Heart right ventricle (tissue), 16 donors: ENCODE results near the gene CERS4. TPM values are rescaled to one million over a fixed set of nuclear protein-coding genes. Genes with fewer than 3 reads are reported as not detected.

ENCODE experiments used
- ATAC-seq, 8 donors: fragments of 200-7000 bp; cut with Tn5 transposase; one replicate each; pipeline ENCODE4 v1.9.1; 2020; ENCODE audit warnings: mild to moderate bottlenecking in 8 of 8, moderate library complexity in 8 of 8, moderate number of reproducible peaks in 1 of 8
- DNase-seq, 2 donors: peaks; one replicate each; pipeline ENCODE4 v3.0.0-alpha.2; 2020
- H3K27ac ChIP-seq, 10 donors: fragments of 200-600 bp; sonication (generic) in 2 of 10; one replicate each; pipeline versions ENCODE4 v1.5.0 to v1.8.0; 2020 to 2022; ENCODE audit warnings: mild to moderate bottlenecking in 3 of 10
- H3K27me3 ChIP-seq, 7 donors: fragments of 200-600 bp; one replicate each; pipeline ENCODE4 v1.8.0; 2021 to 2022; ENCODE audit warnings: mild to moderate bottlenecking in 2 of 7
- H3K36me3 ChIP-seq, 9 donors: fragments of 200-600 bp; sonication (generic) in 1 of 9; one replicate each; pipeline versions ENCODE4 v1.5.0 to v1.8.0; 2020 to 2022; ENCODE audit warnings: mild to moderate bottlenecking in 2 of 9
- H3K4me1 ChIP-seq, 9 donors: fragments of 200-600 bp; sonication (generic) in 1 of 9; one replicate each; pipeline versions ENCODE4 v1.5.0 to v1.8.0; 2020 to 2022; ENCODE audit warnings: mild to moderate bottlenecking in 4 of 9
- H3K4me3 ChIP-seq, 10 donors: fragments of 200-600 bp; sonication (generic) in 2 of 10; one replicate each; pipeline versions ENCODE4 v1.5.0 to v1.8.0; 2020 to 2022; ENCODE audit warnings: mild to moderate bottlenecking in 7 of 10, moderate library complexity in 2 of 10
- H3K9me3 ChIP-seq, 11 donors: fragments of 200-600 bp in 10 of 11; sonication (generic) in 2 of 11; one replicate each; pipeline versions ENCODE4 v1.5.0 to v1.8.0; 2013 to 2022; ENCODE audit warnings: mild to moderate bottlenecking in 2 of 11, control low read depth in 1 of 11, moderate library complexity in 1 of 11
- whole genome bisulfite sequencing, 2 donors: extraction: QIAGEN DNeasy Blood & Tissue Kit; methylation state at CpG; one replicate each; pipeline ENCODE4 v1.1.7; 2013; ENCODE audit warnings: inconsistent platforms in 1 of 2; 5-methylcytosine and 5-hydroxymethylcytosine counted together
- intact Hi-C, 10 donors: fragments of 100-400 bp; cut with DNase I; formaldehyde crosslinking; loops; one replicate each; pipeline versions ENCODE4 v1.11.1 to v1.14.2; 2022
- long read RNA-seq, 3 donors: library from polyadenylated mRNA; unstranded; transcript quantifications; one replicate each; pipeline ENCODE4 v2.0.0, GENCODE V29; 2020 to 2021
- polyA plus RNA-seq, 2 donors: library from polyadenylated mRNA; stranded (reverse); fragments of 200-250 nt; gene quantifications; one replicate each; pipeline ENCODE4 v1.2.3, GENCODE V29; 2013
- total RNA-seq, 10 donors: library from RNA; stranded (reverse); fragmentation: NEBNext Ultra II Directional in 3 of 10; extraction: Animal tissue kit (Norgen Biotek cat#: 25700) in 3 of 10; gene quantifications; one replicate each; pipeline versions ENCODE4 v1.2.1 to v1.2.4, GENCODE V29; 2021 to 2023
- TF ChIP-seq, protein P1 (sequence below), 9 donors: fragments of 200-600 bp; sonication (generic) in 2 of 9; IDR thresholded peaks; one replicate each; pipeline versions ENCODE4 v1.5.0 to v1.8.0; 2021 to 2022; ENCODE audit warnings: antibody characterized with exemption in 9 of 9, mild to moderate bottlenecking in 5 of 9, moderate library complexity in 1 of 9
- donor health status: Arrhythmogenic right ventricular cardiomyopathy.
- donor health status: ischemic (EF 13 %, LVEDD 7.1; RV severe dilation, severe dysfunction).
- donor health status: healthy with polysubstance abuse.
- donor health status: DM: no; HTN: yes; CAD: no.
- donor health status: DM: no; HTN: no; CAD: no.
- donor health status: ischemic (EF 25% LVEDD 6.9; RV normal size, moderate dysfunction).
- donor health status: ischemic (EF 25% LVEDD 5.7; RV mildly dilated, moderate dysfunction).
- donor health status: healthy.
- donor health status: DM: yes; HTN: yes; CAD: no.
- donor health status: Ischemic cardiomyopathy.
- donor health status: ischemic (EF 35%, LVEDD 5.7; RV mildly dilated, moderate dysfunction).
- donor health status: nonischemic (EF 11% LVEDD 7.7; RV severe dilation, severe dysfunction).
- donor health status: DM: yes; HTN: yes; CAD: no.
- donor health status: PGD.
- donor health status: ischemic (EF 29% LVEDD 5.4; RV normal size, mild dysfunction).
- donor health status: nonischemic (EF 23%, LVEDD 6.1; RV moderate dilation, normal function).

CERS4 gene, protein sequence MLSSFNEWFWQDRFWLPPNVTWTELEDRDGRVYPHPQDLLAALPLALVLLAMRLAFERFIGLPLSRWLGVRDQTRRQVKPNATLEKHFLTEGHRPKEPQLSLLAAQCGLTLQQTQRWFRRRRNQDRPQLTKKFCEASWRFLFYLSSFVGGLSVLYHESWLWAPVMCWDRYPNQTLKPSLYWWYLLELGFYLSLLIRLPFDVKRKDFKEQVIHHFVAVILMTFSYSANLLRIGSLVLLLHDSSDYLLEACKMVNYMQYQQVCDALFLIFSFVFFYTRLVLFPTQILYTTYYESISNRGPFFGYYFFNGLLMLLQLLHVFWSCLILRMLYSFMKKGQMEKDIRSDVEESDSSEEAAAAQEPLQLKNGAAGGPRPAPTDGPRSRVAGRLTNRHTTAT
- total RNA-seq (10 to 100 TPM; 13.9 to 25.0 (median 17.7) TPM), polyA plus RNA-seq (10 to 100 TPM; 19.5 to 28.9 TPM)
- long read RNA-seq, donor 1, transcript CERS4-201 (12 exons, 1,797 nt): major isoform, 12 of 32 reads
- long read RNA-seq, donor 1, partial matches to known transcripts: 4 of 32 reads
- long read RNA-seq, donor 1, other reads (novel, unspliced or antisense): 13 of 32 reads
- long read RNA-seq, donor 2, transcript CERS4-201 (12 exons, 1,797 nt): major isoform, 5 of 20 reads
- long read RNA-seq, donor 2, partial matches to known transcripts: 2 of 20 reads
- long read RNA-seq, donor 2, other reads (novel, unspliced or antisense): 12 of 20 reads
- long read RNA-seq, donor 3, transcript CERS4-201 (12 exons, 1,797 nt): major isoform, 15 of 38 reads
- long read RNA-seq, donor 3, partial matches to known transcripts: 0 of 38 reads
- long read RNA-seq, donor 3, other reads (novel, unspliced or antisense): 19 of 38 reads

DNA sequence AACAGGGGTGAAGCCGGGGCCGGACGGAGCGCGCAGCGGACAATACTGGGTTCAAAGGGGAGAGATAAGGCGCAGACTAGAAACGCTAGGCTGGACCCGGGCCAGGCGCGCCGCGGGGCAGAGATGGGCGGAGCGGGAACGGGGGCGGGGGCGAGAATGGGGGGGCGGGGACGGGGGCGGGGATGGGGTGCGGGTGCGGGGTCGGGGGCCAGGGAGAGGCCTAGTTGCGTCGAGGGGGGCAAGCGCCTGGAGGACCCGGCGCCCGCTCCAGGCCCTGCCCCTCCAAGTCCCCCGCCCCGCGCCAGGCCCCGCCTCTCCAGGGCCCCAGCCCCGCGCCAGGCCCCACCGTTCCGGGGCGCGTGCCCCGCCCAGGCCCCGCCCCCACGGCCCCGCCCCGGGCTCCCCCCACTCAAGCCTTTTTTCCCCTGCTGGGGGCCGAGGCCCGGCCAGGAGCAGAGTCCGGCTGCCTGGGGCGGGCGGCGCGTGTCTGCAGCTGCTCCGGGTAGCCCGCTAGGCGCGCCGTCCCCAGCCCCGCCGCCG, at the start of gene CERS4:
Gene CERS4 (plus strand): TSS at position 449 of the 540 bp plus-strand sequence. CDS start 41,707 bp downstream, outside the sequence.
- intact Hi-C loops: loop anchor here in 3 of 10 donors (2.0 to 5.0 kb wide), 3 partner anchors 42 to 44 kb away; no protein-coding TSS in a partner anchor
- no peaks in the 10 kb centered on the region for H3K9me3 ChIP-seq

DNA sequence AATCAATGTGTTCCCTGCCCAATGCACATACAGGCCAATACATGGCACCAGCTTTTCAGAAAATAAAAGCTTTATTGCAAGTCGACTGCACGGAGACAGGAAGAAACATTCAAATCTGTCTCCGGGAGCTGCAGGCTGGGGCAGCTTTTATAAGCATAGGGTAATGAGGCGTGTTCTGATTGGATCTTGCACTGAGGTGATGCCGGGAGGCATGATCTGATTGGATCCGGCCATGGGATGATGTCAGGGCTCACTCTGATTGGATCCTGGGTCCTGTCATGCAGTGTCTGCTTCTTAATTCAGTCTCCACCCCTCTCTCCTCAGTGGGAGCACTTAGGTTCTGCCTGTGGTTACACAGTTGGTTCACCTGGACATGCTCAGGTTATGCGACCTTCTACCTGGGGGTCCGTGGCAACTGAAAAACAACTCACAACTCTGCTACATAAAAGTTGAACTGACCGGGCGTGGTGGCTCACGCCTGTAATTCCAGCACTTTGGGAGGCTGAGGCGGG, 48.0 kb upstream of the CERS4 start:
- Histone ChIP-seq H3K27me3 (no peaks in the 10 kb centered on the region), H3K27ac (no peak overlapping the region), H3K4me1 (no peaks in the 10 kb centered on the region), H3K9me3 (no peaks in the 10 kb centered on the region), H3K36me3 (no peaks in the 10 kb centered on the region), H3K4me3 (no peak overlapping the region)
- DNase-seq: no peak
- intact Hi-C loops: loop anchor here in 2 of 10 donors (1.0 to 5.0 kb wide), 2 partner anchors 10 to 81 kb away; no protein-coding TSS in a partner anchor
- TF ChIP-seq, protein P1, sequence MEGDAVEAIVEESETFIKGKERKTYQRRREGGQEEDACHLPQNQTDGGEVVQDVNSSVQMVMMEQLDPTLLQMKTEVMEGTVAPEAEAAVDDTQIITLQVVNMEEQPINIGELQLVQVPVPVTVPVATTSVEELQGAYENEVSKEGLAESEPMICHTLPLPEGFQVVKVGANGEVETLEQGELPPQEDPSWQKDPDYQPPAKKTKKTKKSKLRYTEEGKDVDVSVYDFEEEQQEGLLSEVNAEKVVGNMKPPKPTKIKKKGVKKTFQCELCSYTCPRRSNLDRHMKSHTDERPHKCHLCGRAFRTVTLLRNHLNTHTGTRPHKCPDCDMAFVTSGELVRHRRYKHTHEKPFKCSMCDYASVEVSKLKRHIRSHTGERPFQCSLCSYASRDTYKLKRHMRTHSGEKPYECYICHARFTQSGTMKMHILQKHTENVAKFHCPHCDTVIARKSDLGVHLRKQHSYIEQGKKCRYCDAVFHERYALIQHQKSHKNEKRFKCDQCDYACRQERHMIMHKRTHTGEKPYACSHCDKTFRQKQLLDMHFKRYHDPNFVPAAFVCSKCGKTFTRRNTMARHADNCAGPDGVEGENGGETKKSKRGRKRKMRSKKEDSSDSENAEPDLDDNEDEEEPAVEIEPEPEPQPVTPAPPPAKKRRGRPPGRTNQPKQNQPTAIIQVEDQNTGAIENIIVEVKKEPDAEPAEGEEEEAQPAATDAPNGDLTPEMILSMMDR (IDR thresholded peaks at IDR 0.05): no peak
- WGBS, 2 donors: 65 to 75% methylated on average over 12 of the region's 12 CpGs
- ATAC-seq: no peak

More for the DNA sequence above, at the start of gene CERS4:
- peak; percentile 79 to 86 for DNase-seq
- Histone ChIP-seq H3K4me3 (peak within 1 kb of the TSS; percentile 74 to 92 (median 84)), H3K27ac (peak within 1 kb of the TSS; percentile 13 to 89 (median 81)), H3K4me1 (peaks cover 0 to 25% (median 18%) of the 10 kb centered on the region in 9 donors), H3K36me3 (no peaks in the 10 kb centered on the region), H3K27me3 (peaks cover 0 to 18% (median 0%) of the 10 kb centered on the region in 7 donors)
- TF ChIP-seq, protein P1 (IDR thresholded peaks at IDR 0.05): no peak
- WGBS, 2 donors: 0 to 1% methylated on average over 10 to 54 of the region's 60 CpGs
- ATAC-seq: peak; percentile 79 to 94 (median 90)

DNA sequence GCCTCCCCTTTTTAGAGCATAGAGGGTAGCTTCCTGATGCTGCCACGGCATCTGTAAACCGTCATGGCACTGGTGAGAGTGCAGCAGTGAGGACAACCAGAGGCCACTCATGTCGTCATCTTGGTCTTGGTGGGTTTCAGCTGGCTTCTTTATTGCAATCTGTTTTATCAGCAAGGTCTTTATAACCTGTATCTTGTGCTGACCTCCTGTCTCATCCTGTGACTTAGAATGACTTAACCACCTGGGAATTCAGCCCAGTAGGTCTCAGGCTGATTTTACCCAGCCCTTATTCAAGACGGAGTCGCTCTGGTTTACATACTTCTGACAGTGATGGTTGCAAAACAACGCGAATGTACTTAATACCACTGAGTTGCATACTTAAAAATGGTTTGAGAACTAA, 45.4 kb upstream of the CERS4 start:
- Histone ChIP-seq H3K36me3 (no peaks in the 10 kb centered on the region), H3K4me1 (no peaks in the 10 kb centered on the region), H3K27me3 (no peaks in the 10 kb centered on the region), H3K9me3 (no peaks in the 10 kb centered on the region), H3K4me3 (no peak overlapping the region), H3K27ac (no peak overlapping the region)
- 48 to 50% methylated on average over 7 of the region's 7 CpGs for WGBS, 2 donors
- TF ChIP-seq, protein P1 (IDR thresholded peaks at IDR 0.05): no peak
- no peak for ATAC-seq
- DNase-seq: no peak
- intact Hi-C loops: loop anchor here in 1 of 10 donors (5.0 kb wide), 1 partner anchor 79 kb away; no protein-coding TSS in a partner anchor

DNA sequence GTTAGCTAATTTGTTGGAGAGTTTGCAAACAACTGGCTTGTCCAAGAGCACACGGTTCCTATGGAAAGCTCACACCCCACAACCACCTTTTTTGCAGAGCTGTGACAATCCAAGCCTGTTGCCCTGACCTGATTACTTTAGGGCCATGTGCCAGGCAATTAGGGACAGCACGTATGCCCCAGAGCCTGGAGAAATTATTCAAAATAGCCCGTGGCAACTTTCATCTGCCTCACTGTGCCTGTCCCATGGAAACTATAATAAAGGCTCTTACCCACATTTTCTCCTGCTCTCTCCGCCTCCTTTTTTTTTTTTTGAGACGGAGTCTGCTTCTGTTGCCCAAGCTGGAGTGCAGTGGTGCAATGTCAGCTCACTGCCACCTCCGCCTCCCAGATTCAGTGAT, 41.2 kb upstream of the CERS4 start:
- 61% methylated on average over 6 of the region's 6 CpGs for WGBS, 2 donors
- TF ChIP-seq, protein P1 (IDR thresholded peaks at IDR 0.05): no peak
- Histone ChIP-seq H3K4me1 (no peaks in the 10 kb centered on the region), H3K27me3 (no peaks in the 10 kb centered on the region), H3K27ac (no peak overlapping the region), H3K9me3 (no peaks in the 10 kb centered on the region), H3K4me3 (no peak overlapping the region), H3K36me3 (no peaks in the 10 kb centered on the region)
- ATAC-seq (no peak), DNase-seq (no peak)
- intact Hi-C loops: no loop called here
